ENCODE data around the gene LIPC. TPM values are rescaled to one million over a fixed set of nuclear protein-coding genes. Genes with fewer than 3 reads are reported as not detected.

LIPC gene
- total and polyA plus RNA-seq, 2 of the 4 experiments (the other 2 are of a cell fraction) = 0.07 TPM; not detected in 1

GRCh38 chr15:58552505-58553364 is 120.9 kb downstream of the LIPC start:
- Histone ChIP-seq H3K14ac (replicated peaks; ENCODE audit: low read depth, low read length) (peak overlapping the region; percentile 98), H2AK9ac (replicated peaks; ENCODE audit: low read depth, low read length, poor library complexity) (peak overlapping the region; percentile 86), H3K23ac (ENCODE audit: low read depth, low read length) (peak overlapping the region; percentile 93), H4K20me1 (ENCODE audit: insufficient read depth, low read length) (no peaks in the 10 kb centered on the region), H3K27me3 (ENCODE audit: control insufficient read depth, insufficient read depth, low read length) (peaks cover 6% of the 10 kb centered on the region; the same call in 1 of the 2 replicates), H2BK120ac (ENCODE audit: low read depth, low read length) (peak overlapping the region; percentile 98), H4K5ac (ENCODE audit: low read depth, low read length) (peak overlapping the region; percentile 17), H3K4ac (ENCODE audit: low read depth, low read length) (peak overlapping the region; percentile 99), H2AFZ (replicated peaks; ENCODE audit: low read length, poor library complexity) (peak overlapping the region; percentile 88), H3K18ac (ENCODE audit: low read depth, low read length) (peak overlapping the region; percentile 39), H3K27ac (ENCODE audit: insufficient read depth, low read length) (peak overlapping the region; percentile 82), H3K56ac (ENCODE audit: extremely low read depth, insufficient read depth, low read length) (peak overlapping the region; percentile 79), H3K4me2 (ENCODE audit: low read depth, low read length) (no peak overlapping the region; the same call in 1 of the 2 replicates), H3K79me1 (ENCODE audit: low read depth in 1 of 2, low read length in 2 of 2) (no peaks in the 10 kb centered on the region), H3K9me3 (ENCODE audit: control insufficient read depth, insufficient read depth, low read length) (no peaks in the 10 kb centered on the region), H3K9me1 (ENCODE audit: insufficient read depth, low read length) (peaks cover 26% of the 10 kb centered on the region), H3K9ac (ENCODE audit: low read depth, low read length) (no peak overlapping the region), H4K91ac (ENCODE audit: insufficient read depth, low read depth, low read length) (peak overlapping the region; percentile 95), H2BK15ac (ENCODE audit: low read depth, low read length) (peak overlapping the region; percentile 89; the same call in 2 of the 3 replicates), H4K8ac (ENCODE audit: low read depth in 2 of 2, low read length in 2 of 2) (peak overlapping the region; percentile 71 to 81; a peak in 3 of 4 replicates), H2BK20ac (ENCODE audit: low read depth, low read length) (peak overlapping the region; percentile 82), H3K4me1 (ENCODE audit: control insufficient read depth, insufficient read depth, low read length) (peaks cover 35% of the 10 kb centered on the region), H3K36me3 (ENCODE audit: control insufficient read depth, insufficient read depth, low read length) (no peaks in the 10 kb centered on the region), H3K4me3 (ENCODE audit: insufficient read depth, low read depth, low read length) (no peak overlapping the region), H2BK5ac (ENCODE audit: low read depth, low read length, poor library complexity, severe bottlenecking) (peak overlapping the region; percentile 88), H2AK5ac (ENCODE audit: low read depth, low read length) (peak overlapping the region; percentile 96)
- dilution Hi-C loops (cut with HindIII; ENCODE audit: low sequenced_read_pairs, unreplicated experiment) (no loop called here), intact Hi-C loops (cut with micrococcal nuclease) (loop anchor here (5.0 kb wide), 1 partner anchor 165 kb away; no protein-coding TSS in a partner anchor), in situ Hi-C loops (cut with MboI; ENCODE audit: low sequenced_read_pairs) (no loop called here)
- DNase-seq (peak; percentile 18), ATAC-seq (ENCODE audit: low read depth) (no peak)
- WGBS, 2 experiments (ENCODE audit: extremely low coverage in 2 of 2, insufficient read length in 1 of 2) = 65% methylated on average over 11 of the region's 24 CpGs; no CpG with 5 or more reads in 1 of the 2 experiments
- ChIA-PET POLR2A (ENCODE audit: unreplicated experiment) (no interaction called here), CTCF (no interaction called here)
- BruUV-seq (replicated peaks) = no TSS peak
- TF ChIP-seq ELK1 (IDR thresholded peaks at IDR 0.05; ENCODE audit: borderline replicate concordance, low read depth, low read length) (no peak), BHLHE40 (IDR thresholded peaks at IDR 0.05; ENCODE audit: low read depth, low read length) (no peak), MAZ (IDR thresholded peaks at IDR 0.05; ENCODE audit: borderline replicate concordance, low read depth, low read length) (no peak), RCOR1 (IDR thresholded peaks at IDR 0.05; ENCODE audit: insufficient replicate concordance, low read length) (no peak), MXI1 (IDR thresholded peaks at IDR 0.05; ENCODE audit: borderline replicate concordance, low read depth, low read length) (no peak), RAD21 (IDR thresholded peaks at IDR 0.05; ENCODE audit: low read length) (no peak), NFE2L2 (IDR thresholded peaks at IDR 0.05; ENCODE audit: low read depth, low read length) (no peak), POLR2A (IDR thresholded peaks at IDR 0.05; ENCODE audit: low read depth, low read length) (no peak), MAFK (IDR thresholded peaks at IDR 0.05; ENCODE audit: low read depth, low read length) (no peak), FOS (IDR thresholded peaks at IDR 0.05; ENCODE audit: low read depth, low read length) (no peak), RFX5 (IDR thresholded peaks at IDR 0.05; ENCODE audit: low read depth, low read length) (no peak), USF2 (IDR thresholded peaks at IDR 0.05; ENCODE audit: low read depth, low read length) (no peak), CHD1 (IDR thresholded peaks at IDR 0.05; ENCODE audit: low read depth, low read length) (no peak), CTCF (conservative IDR thresholded peaks at IDR 0.05; ENCODE audit: low read depth, low read length) (no peak)

All from IMR-90 (cell line).